Globus pallidus (tissue), 1 donor: ENCODE results near the gene DMAC1.
A peak's percentile ranks its signal among the peaks of the same experiment; 100 is the strongest.

Experiments used
- DNase-seq: peaks from one replicate; pipeline ENCODE4 v3.0.0-alpha.2; 2015; ENCODE audit warnings: low spot score

Gene DMAC1

GRCh38 chr9:7799234-7799943 lies at the start of gene DMAC1:
TSS of gene DMAC1 (minus strand) at chr9:7799778. CDS start at chr9:7799734, 44 bp downstream.
- DNase-seq, result peak; percentile 80

- no peak for DNase-seq
These were observed 49.8 kb upstream of the DMAC1 start for GRCh38 chr9:7849362-7849761.

- no peak for DNase-seq
These were observed 48.9 kb upstream of the DMAC1 start for GRCh38 chr9:7848498-7848897.

GRCh38 chr9:7844242-7844641 lies 44.7 kb upstream of the DMAC1 start:
- DNase-seq, result peak; percentile 72

GRCh38 chr9:7841831-7842230 lies 42.3 kb upstream of the DMAC1 start:
- no peak for DNase-seq

GRCh38 chr9:7834531-7834930 lies 35.0 kb upstream of the DMAC1 start:
- DNase-seq, result no peak

GRCh38 chr9:7828334-7828733 lies 28.8 kb upstream of the DMAC1 start:
- DNase-seq, result no peak

GRCh38 chr9:7827792-7828191 lies 28.2 kb upstream of the DMAC1 start:
- DNase-seq, result no peak

- DNase-seq, result no peak
These were observed 27.5 kb upstream of the DMAC1 start for GRCh38 chr9:7827056-7827455.

- DNase-seq, result no peak
These were observed 24.1 kb upstream of the DMAC1 start for GRCh38 chr9:7823651-7824050.

GRCh38 chr9:7819984-7820383 lies 20.4 kb upstream of the DMAC1 start:
- no peak for DNase-seq

- DNase-seq, result no peak
These were observed 16.4 kb upstream of the DMAC1 start for GRCh38 chr9:7816021-7816420.

GRCh38 chr9:7813030-7813429 lies 13.5 kb upstream of the DMAC1 start:
- DNase-seq, result no peak

- no peak for DNase-seq
These were observed 12.1 kb upstream of the DMAC1 start for GRCh38 chr9:7811677-7812076.

- DNase-seq, result no peak
These were observed 3.1 kb upstream of the DMAC1 start for GRCh38 chr9:7802666-7803065.

GRCh38 chr9:7799944-7800285 lies 337 bp upstream of the DMAC1 start:
- no peak for DNase-seq

GRCh38 chr9:7794196-7794595 lies 5.4 kb downstream of the DMAC1 start:
- DNase-seq, result no peak

GRCh38 chr9:7791394-7791793 lies 8.2 kb downstream of the DMAC1 start:
- no peak for DNase-seq

- DNase-seq, result no peak
These were observed 8.8 kb downstream of the DMAC1 start for GRCh38 chr9:7790819-7791182.

GRCh38 chr9:7790022-7790818 lies 9.4 kb downstream of the DMAC1 start:
- DNase-seq, result no peak

GRCh38 chr9:7788772-7789171 lies 10.8 kb downstream of the DMAC1 start:
- peak; percentile 59 for DNase-seq

GRCh38 chr9:7785813-7786212 lies 13.8 kb downstream of the DMAC1 start:
- DNase-seq, result no peak

GRCh38 chr9:7784472-7784871 lies 15.1 kb downstream of the DMAC1 start:
- DNase-seq, result no peak

GRCh38 chr9:7783635-7784063 lies 15.9 kb downstream of the DMAC1 start:
- DNase-seq, result no peak
